PFSK-1 (cell line): ENCODE data around the gene PRELID3B.
A peak's percentile ranks its signal among the peaks of the same experiment; 100 is the strongest.

Source experiments
- FOXP2 ChIP-seq: optimal IDR thresholded peaks from 2 replicates; pipeline ENCODE3; 2011; ENCODE audit warnings: borderline replicate concordance, control low read depth, inconsistent platforms; ENCODE audit not compliant: insufficient read depth; ENCODE audit errors: extremely low read length, extremely low read depth
- POLR2AphosphoS5 ChIP-seq: IDR thresholded peaks from 2 replicates; pipeline ENCODE4 v1.6.1; 2012; ENCODE audit warnings: low read depth, mild to moderate bottlenecking, control low read depth, low read length, moderate library complexity
- REST ChIP-seq, 2 experiments: IDR thresholded peaks; 2 replicates each; pipeline versions ENCODE4 v1.6.1 to v1.8.0; 2011 to 2012; ENCODE audit warnings: low read depth in 2 of 2, low read length in 2 of 2, control low read depth in 1 of 2, inconsistent platforms in 1 of 2, mild to moderate bottlenecking in 1 of 2, moderate library complexity in 1 of 2; ENCODE audit not compliant: insufficient read depth in 1 of 2
- SIN3A ChIP-seq: IDR thresholded peaks from 2 replicates; pipeline ENCODE4 v1.6.1; 2012; ENCODE audit warnings: mild to moderate bottlenecking, low read length, moderate library complexity, borderline replicate concordance; ENCODE audit not compliant: insufficient read depth
- TAF1 ChIP-seq: IDR thresholded peaks from 2 replicates; pipeline ENCODE4 v1.6.1; 2012; ENCODE audit warnings: low read length, control low read depth, borderline replicate concordance; ENCODE audit not compliant: insufficient read depth

Gene PRELID3B

DNA sequence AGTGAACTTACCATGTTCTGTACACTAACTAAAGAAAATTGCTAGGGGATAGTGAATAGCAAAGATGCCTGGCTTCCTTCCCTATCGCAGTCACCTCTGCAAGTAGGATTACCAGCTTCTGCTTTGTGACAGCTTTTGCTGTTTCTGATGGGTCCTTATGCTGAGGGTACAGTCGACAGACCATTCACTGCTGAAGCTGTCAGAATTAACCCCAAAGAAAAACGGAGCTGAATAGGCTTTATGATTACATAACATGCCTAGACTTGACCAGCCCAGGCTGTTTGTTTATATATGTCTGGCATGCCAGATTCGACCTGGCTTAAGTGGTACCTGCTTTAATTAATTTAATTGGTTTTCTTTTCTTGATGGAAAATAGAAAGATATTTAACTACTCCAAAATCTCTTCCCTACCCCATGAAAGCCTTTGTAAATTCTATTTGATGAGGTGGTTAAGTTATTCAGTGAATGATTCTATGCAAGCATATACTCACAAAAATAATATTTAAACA is 21.7 kb upstream of the PRELID3B start:
- TF ChIP-seq POLR2AphosphoS5 = no peak
- no peak for TF ChIP-seq REST (IDR thresholded peaks at IDR 0.05; ENCODE audit: insufficient read depth in 1 of 2, low read depth in 2 of 2, low read length in 2 of 2)
- TF ChIP-seq TAF1 = no peak
- TF ChIP-seq FOXP2 = no peak
- no peak for TF ChIP-seq SIN3A

DNA sequence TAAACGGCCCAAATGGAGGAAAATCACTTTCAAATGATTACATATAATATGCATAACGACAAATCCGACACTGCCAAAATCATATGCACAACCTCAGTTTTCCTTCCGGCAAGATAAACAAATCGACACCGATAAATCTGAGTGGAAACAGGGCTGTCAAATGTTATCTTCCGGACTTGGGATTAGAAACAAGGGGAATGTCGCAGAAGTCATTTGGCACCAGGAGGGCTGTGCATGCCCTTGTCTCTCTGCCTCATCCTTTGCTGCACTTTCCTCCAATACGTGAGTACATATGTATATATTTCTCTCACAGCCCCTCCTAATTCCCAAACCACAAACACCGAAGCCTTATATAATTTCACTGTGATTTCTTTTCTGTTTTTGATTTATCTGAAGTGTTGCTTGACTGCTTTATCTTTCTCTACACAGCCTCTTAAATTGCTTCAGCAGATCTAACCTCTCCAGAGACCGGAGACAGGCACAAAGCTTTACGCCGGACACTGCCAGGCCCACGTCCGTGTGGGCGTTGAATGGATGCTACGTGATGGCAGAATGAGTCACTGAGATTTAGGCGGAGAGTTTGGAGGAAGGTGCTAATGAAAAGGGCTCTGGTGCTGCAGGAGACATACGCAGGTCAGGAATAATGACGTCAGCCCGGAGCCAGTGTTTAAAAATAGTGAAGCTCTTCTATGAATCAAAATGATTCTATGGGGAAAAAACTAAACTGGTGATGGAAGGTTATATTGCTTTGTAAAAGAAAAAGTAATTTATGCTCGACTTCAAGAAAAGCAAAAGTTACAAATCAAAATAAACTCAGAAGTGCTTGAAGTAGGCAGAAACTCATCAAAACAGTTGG is 21.0 kb upstream of the PRELID3B start:
- TF ChIP-seq TAF1 (peak; percentile 56; the same call in 1 of the 2 replicates), FOXP2 (peak; percentile 60), SIN3A (no peak; the same call in 1 of the 2 replicates), POLR2AphosphoS5 (0 out of 2 replicates have a peak, but pooled peaks have one; percentile 22), REST (IDR thresholded peaks at IDR 0.05; ENCODE audit: insufficient read depth in 1 of 2, low read depth in 2 of 2, low read length in 2 of 2) (0 out of 4 replicates have a peak, but pooled peaks of 1 of the 2 experiments have one; percentile 30)

- TF ChIP-seq TAF1 = no peak
- TF ChIP-seq REST (IDR thresholded peaks at IDR 0.05; ENCODE audit: insufficient read depth in 1 of 2, low read depth in 2 of 2, low read length in 2 of 2) = peak; percentile 83 to 89
These were observed 19.5 kb upstream of the PRELID3B start for GRCh38 chr20:59062081-59062480.

GRCh38 chr20:59055302-59055701 is 12.7 kb upstream of the PRELID3B start:
- TF ChIP-seq SIN3A (no peak), TAF1 (no peak), FOXP2 (no peak), REST (IDR thresholded peaks at IDR 0.05; ENCODE audit: insufficient read depth in 1 of 2, low read depth in 2 of 2, low read length in 2 of 2) (no peak), POLR2AphosphoS5 (no peak)
